DMS53 treated with DMSO at 0.1 percent for 48 hours (cell line): Measurements from ENCODE around the gene PLA2G2D.

Experiments
- DNase-seq: peaks from one replicate; lab custom pipeline; 2025; ENCODE audit not compliant: unreplicated experiment; lab: John Stamatoyannopoulos, UW

The PLA2G2D gene

GRCh38 chr1:20089328-20090077, 29.8 kb downstream of the PLA2G2D start:
- no peak for DNase-seq

DNA sequence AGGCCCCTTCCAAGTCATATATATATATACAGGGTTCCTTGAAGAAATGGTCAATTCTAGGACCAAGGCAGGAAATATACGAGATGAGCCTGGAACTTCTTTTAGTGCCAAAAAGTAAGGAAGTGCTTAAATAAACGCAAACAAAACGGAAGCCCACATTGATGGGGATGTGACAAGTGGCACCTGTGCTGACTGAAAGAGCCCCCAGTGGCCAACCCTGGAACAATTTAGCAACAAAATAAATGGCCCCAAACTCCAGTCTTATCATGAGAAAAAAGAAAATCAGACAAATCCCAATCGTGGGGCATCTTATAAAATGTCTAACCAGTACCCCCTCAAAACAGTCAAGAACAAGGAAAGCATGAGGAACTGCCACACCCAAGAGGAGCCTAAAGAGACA, 31.7 kb downstream of the PLA2G2D start:
- no peak for DNase-seq

DNA sequence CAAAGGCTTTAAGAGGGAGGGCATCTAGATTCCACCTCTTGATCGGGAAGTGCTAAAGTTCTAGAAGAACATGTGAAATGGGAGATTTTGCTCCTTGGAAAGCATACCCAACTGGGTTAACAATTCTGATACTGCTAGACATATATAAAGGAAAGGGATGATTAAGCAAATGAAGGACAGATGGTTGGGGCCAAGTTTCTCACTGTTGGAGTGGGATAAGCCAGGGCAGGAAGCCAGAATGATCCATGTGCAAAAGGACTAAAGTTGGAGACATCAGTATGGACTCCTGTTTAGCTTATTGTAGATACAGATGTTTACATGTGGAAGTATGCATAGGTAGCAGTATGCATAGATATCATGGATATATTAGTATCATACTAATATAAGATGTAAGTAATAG, 32.5 kb downstream of the PLA2G2D start:
- no peak for DNase-seq

GRCh38 chr1:20083178-20083944, 36.0 kb downstream of the PLA2G2D start:
- DNase-seq, result no peak

- no peak for DNase-seq
These were observed 36.6 kb downstream of the PLA2G2D start for GRCh38 chr1:20082772-20083171.

GRCh38 chr1:20081353-20081810, 38.0 kb downstream of the PLA2G2D start:
- no peak for DNase-seq

- no peak for DNase-seq
These were observed 38.6 kb downstream of the PLA2G2D start for GRCh38 chr1:20080441-20081352.

DNA sequence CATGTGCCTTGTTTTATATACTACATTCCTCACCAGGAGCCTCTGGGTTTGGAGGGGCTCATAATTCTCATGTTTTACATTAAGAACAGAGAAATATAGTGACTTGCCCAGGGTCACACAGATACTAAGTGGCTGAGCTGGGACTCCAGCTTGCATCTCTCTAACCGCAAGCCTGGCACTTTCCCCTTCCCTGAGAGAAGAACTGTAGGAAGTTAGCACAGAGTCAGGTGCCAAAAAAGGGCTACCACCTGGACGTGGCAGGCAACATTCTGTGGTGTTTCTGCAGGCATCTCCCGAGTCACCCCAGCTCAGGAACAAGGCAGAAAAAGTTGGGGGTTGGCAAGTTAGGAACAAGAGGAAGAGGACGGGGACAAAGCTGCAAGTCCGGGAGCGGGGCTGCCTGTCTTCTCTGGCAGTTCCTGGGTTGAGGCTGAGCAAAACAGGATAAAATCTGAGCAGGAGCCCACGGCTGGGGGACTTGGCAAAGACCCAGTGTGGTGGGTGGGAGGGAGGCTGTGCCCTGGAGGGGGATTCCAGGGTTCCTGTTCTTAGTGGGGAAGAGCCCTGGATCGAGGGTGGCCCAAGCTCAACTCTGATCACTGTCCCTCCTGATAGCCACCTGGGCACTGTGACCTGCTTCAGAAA, 39.6 kb downstream of the PLA2G2D start:
- no peak for DNase-seq

- DNase-seq, result no peak
These were observed 40.6 kb downstream of the PLA2G2D start for GRCh38 chr1:20078711-20079110.

- DNase-seq, result no peak
These were observed 41.1 kb downstream of the PLA2G2D start for GRCh38 chr1:20078171-20078651.

DNA sequence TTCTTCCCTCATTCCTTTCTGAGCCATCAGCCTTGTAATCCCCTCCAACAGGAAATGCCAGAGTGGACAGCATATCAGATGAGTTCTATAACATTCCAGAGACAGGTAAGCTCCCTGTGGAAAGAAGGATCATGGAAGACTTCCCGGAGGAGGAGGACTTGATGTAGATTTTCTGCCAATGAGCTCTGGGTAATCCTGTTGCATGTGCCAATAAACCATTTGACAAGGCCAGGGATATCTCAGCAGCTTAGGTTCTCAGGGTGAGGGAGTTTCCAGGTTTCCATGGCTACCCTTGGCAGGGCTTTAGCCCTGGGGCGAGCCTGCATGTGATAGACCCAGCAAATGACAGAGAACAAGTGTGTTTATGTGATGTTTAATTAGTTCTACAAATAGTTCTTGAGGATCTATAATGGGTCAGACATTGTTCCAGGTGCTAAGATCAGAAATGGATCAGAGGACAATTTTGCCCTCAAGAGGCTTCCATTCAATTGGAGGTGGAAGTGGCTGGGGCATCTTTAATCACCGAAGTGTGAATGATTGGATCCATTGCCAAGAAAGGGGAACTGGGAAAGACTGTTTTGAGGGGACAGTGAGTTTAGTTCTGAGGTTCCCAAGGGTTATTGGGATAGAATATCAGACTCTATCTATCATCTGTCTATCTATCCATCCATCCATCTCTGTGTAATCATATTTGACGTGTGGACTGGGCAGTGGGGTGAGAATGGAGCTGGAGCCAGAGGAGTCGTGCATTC, 42.5 kb downstream of the PLA2G2D start:
- DNase-seq, result no peak

- no peak for DNase-seq
These were observed 43.1 kb downstream of the PLA2G2D start for GRCh38 chr1:20076223-20076622.

GRCh38 chr1:20075345-20075744, 44.0 kb downstream of the PLA2G2D start:
- DNase-seq, result no peak

- no peak for DNase-seq
These were observed 44.6 kb downstream of the PLA2G2D start for GRCh38 chr1:20074725-20075171.

GRCh38 chr1:20074055-20074724, 45.1 kb downstream of the PLA2G2D start:
- no peak for DNase-seq

DNA sequence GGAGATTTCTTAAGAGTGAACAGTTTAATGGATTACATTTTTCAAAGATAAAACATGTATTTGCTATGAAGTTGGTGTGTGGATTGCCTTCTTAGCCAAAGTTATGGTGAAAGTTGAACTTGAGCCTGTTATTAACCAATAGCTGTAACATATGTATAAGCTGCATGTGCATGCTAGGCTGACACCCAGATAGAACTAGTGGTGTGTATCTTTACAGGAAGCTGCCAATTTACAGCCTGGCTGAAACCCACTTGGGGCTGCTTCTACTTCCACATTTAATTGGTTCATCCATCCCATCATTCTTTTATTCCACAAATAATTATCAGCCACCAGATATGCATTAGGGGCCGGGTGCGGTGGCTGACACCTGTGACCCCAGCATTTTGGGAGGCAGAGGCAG, 46.1 kb downstream of the PLA2G2D start:
- no peak for DNase-seq

- DNase-seq, result no peak
These were observed 46.6 kb downstream of the PLA2G2D start for GRCh38 chr1:20072771-20073170.

DNA sequence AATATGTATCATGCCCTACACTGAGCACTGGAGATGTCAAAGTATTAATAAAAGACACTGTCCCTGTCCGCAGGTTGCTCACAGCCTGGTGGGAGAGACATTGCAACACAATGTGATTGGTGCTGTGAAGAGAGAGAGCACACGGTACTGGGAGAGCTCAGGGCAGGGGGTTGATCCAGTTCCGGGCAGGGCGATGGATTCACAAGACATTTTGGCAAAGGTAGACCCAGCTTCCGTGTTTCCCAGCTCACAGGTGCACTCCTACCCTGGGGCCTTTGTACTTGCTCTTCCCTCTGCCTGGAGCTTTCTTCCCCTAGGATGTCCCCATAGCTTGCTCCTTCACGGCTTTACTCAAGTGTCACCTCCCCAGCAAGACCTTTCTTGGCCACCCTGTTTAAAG, 47.9 kb downstream of the PLA2G2D start:
- no peak for DNase-seq

- no peak for DNase-seq
These were observed 49.0 kb downstream of the PLA2G2D start for GRCh38 chr1:20070357-20070756.
